ENCODE data around the gene ODF4. TPM values are rescaled to one million over a fixed set of nuclear protein-coding genes. Genes with fewer than 3 reads are reported as not detected.

Gene ODF4
- total and polyA plus RNA-seq, 4 donors: not detected

GRCh38 chr17:8360751-8361150 lies 21.1 kb downstream of the ODF4 start:
- H3K27ac ChIP-seq (ENCODE audit: low read depth in 1 of 2, low read length in 2 of 2): no peak overlapping the region
- no peak for DNase-seq (ENCODE audit: low spot score)
- H3K36me3 ChIP-seq (ENCODE audit: control insufficient read depth in 4 of 4, insufficient read depth in 3 of 4, low read depth in 1 of 4, low read length in 3 of 4): no peaks in the 10 kb centered on the region
- no peaks in the 10 kb centered on the region for H3K9me3 ChIP-seq (ENCODE audit: control insufficient read depth in 4 of 4, low read length in 3 of 4)
- H3K9ac ChIP-seq (ENCODE audit: low read depth in 1 of 2, low read length in 2 of 2): no peak overlapping the region
- H3K4me3 ChIP-seq (ENCODE audit: low read depth in 1 of 3, low read length in 3 of 3): no peak overlapping the region
- no peaks in the 10 kb centered on the region for H3K27me3 ChIP-seq (ENCODE audit: control insufficient read depth in 4 of 4, insufficient read depth in 4 of 4, low read length in 3 of 4)
- TF ChIP-seq TAF1 (conservative IDR thresholded peaks at IDR 0.05): no peak
- TF ChIP-seq FOXA1 (IDR thresholded peaks at IDR 0.05): no peak
- TF ChIP-seq SP1 (IDR thresholded peaks at IDR 0.05): no peak
- no peak for TF ChIP-seq RXRA (IDR thresholded peaks at IDR 0.05)
- no peak for TF ChIP-seq JUND (IDR thresholded peaks at IDR 0.05)
- WGBS: 70% methylated on average over 3 of the region's 3 CpGs
- no peaks in the 10 kb centered on the region for H3K4me1 ChIP-seq (ENCODE audit: control insufficient read depth in 4 of 4, insufficient read depth in 4 of 4, low read length in 3 of 4)

GRCh38 chr17:8362651-8363332 lies 23.2 kb downstream of the ODF4 start:
- DNase-seq (ENCODE audit: low spot score): no peak

DNA sequence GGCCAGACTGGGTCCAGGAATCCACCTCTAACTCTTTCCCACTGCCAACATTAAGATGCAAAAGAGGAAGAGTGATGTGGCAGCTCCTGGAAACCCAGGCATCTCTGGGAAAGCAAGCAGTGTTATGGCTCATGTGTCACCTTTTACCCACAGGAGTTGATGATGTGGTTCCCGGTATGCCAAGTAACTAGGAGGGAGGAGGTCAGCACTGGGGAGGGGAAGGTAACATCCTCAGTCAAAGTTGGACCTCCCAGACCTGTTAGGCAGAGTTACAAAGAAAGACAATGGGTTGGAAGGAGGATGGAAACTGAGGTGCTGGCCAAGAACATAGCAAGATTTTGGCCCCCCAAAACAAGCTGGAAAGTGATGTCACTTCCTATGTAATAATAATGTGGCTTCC lies 25.5 kb downstream of the ODF4 start:
- Histone ChIP-seq H3K4me1 (ENCODE audit: control insufficient read depth in 4 of 4, insufficient read depth in 4 of 4, low read length in 3 of 4) (no peaks in the 10 kb centered on the region), H3K9ac (ENCODE audit: low read depth in 1 of 2, low read length in 2 of 2) (no peak overlapping the region), H3K27me3 (ENCODE audit: control insufficient read depth in 4 of 4, insufficient read depth in 4 of 4, low read length in 3 of 4) (no peaks in the 10 kb centered on the region), H3K27ac (ENCODE audit: low read depth in 1 of 2, low read length in 2 of 2) (no peak overlapping the region), H3K9me3 (ENCODE audit: control insufficient read depth in 4 of 4, low read length in 3 of 4) (no peaks in the 10 kb centered on the region), H3K36me3 (ENCODE audit: control insufficient read depth in 4 of 4, insufficient read depth in 3 of 4, low read depth in 1 of 4, low read length in 3 of 4) (peaks cover 4 to 12% (median 9%) of the 10 kb centered on the region in 4 donors), H3K4me3 (ENCODE audit: low read depth in 1 of 3, low read length in 3 of 3) (no peak overlapping the region)
- TF ChIP-seq RAD21 (IDR thresholded peaks at IDR 0.05) (no peak), TAF1 (conservative IDR thresholded peaks at IDR 0.05) (no peak), SP1 (IDR thresholded peaks at IDR 0.05) (no peak), YY1 (IDR thresholded peaks at IDR 0.05) (no peak), HNF4A (conservative IDR thresholded peaks at IDR 0.05) (no peak), HNF4G (IDR thresholded peaks at IDR 0.05) (no peak), NR2F2 (IDR thresholded peaks at IDR 0.05) (no peak), CTCF (IDR thresholded peaks at IDR 0.05; ENCODE audit: low read depth, low read length, missing input control) (no peak), EGR1 (IDR thresholded peaks at IDR 0.05; ENCODE audit: low read depth in 2 of 2) (no peak), JUND (IDR thresholded peaks at IDR 0.05) (no peak), ATF3 (IDR thresholded peaks at IDR 0.05) (no peak), ZBTB33 (IDR thresholded peaks at IDR 0.05) (no peak), RXRA (IDR thresholded peaks at IDR 0.05) (no peak), REST (IDR thresholded peaks at IDR 0.05) (no peak), FOXA2 (IDR thresholded peaks at IDR 0.05) (no peak), GABPA (IDR thresholded peaks at IDR 0.05 in 1 of 2, conservative IDR thresholded peaks at IDR 0.05 in 1 of 2) (no peak), MAX (IDR thresholded peaks at IDR 0.05) (no peak), FOXA1 (IDR thresholded peaks at IDR 0.05) (no peak)
- WGBS: 71% methylated on average over 1 of the region's 1 CpG
- no peak for DNase-seq (ENCODE audit: low spot score)

More at GRCh38 chr17:8362651-8363332, 23.2 kb downstream of the ODF4 start:
- Histone ChIP-seq H3K4me3 (ENCODE audit: low read depth in 1 of 3, low read length in 3 of 3) (no peak overlapping the region), H3K36me3 (ENCODE audit: control insufficient read depth in 4 of 4, insufficient read depth in 3 of 4, low read depth in 1 of 4, low read length in 3 of 4) (no peaks in the 10 kb centered on the region), H3K4me1 (ENCODE audit: control insufficient read depth in 4 of 4, insufficient read depth in 4 of 4, low read length in 3 of 4) (no peaks in the 10 kb centered on the region), H3K9ac (ENCODE audit: low read depth in 1 of 2, low read length in 2 of 2) (no peak overlapping the region), H3K27ac (ENCODE audit: low read depth in 1 of 2, low read length in 2 of 2) (no peak overlapping the region), H3K9me3 (ENCODE audit: control insufficient read depth in 4 of 4, low read length in 3 of 4) (no peaks in the 10 kb centered on the region), H3K27me3 (ENCODE audit: control insufficient read depth in 4 of 4, insufficient read depth in 4 of 4, low read length in 3 of 4) (no peaks in the 10 kb centered on the region)
- no peak for TF ChIP-seq RXRA (IDR thresholded peaks at IDR 0.05)
- TF ChIP-seq HNF4G (IDR thresholded peaks at IDR 0.05): no peak
- 94% methylated on average over 4 of the region's 4 CpGs for WGBS

All from liver (tissue), 9 donors.